Dermis microvascular lymphatic vessel endothelial cell (primary cell): Measurements from ENCODE around the gene PPP2R3A. TPM values are rescaled to one million over a fixed set of nuclear protein-coding genes. Genes with fewer than 3 reads are reported as not detected.

Experiments used
- DNase-seq, 2 donors: peaks; one replicate each; pipeline versions ENCODE4 v3.0.0 to v3.0.0-alpha.2; 2010; ENCODE audit warnings: low read depth in 2 of 2
- total RNA-seq: library from RNA; depleted of rRNA; stranded (reverse); fragments of >200 nt; gene quantifications from 2 replicates; pipeline ENCODE4 v1.2.1, GENCODE V29; 2014

The PPP2R3A gene
- total RNA-seq, 1 donor from 2014 or later = 4.5 TPM

GRCh38 chr3:136022529-136023263 lies 57.2 kb downstream of the PPP2R3A start:
- DNase-seq = no peak

DNA sequence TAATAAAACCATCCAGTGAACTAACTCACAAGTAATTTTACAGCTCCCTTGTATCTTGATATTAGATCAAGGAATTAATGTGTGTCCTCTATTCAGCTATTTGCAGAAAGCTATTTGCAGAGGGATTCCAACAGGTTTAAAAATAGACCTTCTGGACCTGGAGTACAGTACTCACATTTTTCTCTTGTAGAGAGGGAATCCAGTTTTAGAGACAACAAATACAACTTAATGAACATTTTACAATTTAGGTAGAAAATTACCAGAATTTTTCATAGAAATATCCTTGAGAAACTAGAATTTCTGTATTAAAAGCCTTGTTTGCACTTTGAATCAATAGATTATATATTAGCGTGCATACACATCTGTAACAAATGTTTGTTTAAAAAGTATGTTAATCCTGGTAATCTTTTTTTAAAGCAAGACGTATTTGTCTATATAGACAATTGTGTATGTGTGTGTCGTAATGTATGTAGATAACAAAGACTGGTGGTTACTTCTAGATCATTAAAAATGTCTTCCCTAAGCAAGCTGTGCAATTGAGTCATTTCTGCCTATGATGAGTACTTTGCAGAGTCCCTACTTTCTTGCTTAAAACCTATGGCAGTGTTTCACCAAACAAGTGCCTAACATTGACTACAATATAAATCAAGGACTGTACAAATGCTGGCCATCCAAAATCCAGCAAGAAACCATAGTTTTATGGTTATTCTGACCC lies 57.9 kb downstream of the PPP2R3A start:
- DNase-seq = no peak

DNA sequence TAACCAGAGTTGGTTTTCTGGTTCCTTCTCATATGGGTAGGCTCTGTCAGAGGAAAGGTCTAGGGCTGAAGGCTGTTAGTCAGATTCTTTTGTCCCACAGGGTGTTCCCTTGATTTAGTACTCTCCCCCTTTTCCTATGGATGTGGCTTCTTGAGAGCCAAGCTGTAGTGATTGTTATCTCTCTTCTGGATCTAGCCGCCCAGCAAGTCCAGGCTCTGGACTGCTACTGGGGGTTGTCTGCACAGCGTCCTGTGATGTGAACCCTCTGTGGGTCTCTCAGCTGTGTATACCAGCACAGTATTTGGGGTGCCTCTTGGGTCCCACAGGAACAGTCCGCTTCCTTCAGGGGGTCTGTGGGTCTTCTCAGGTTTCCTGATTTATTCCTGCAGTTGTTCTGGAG lies 70.8 kb downstream of the PPP2R3A start:
- no peak for DNase-seq

GRCh38 chr3:136038668-136039067 lies 73.1 kb downstream of the PPP2R3A start:
- DNase-seq = no peak

DNA sequence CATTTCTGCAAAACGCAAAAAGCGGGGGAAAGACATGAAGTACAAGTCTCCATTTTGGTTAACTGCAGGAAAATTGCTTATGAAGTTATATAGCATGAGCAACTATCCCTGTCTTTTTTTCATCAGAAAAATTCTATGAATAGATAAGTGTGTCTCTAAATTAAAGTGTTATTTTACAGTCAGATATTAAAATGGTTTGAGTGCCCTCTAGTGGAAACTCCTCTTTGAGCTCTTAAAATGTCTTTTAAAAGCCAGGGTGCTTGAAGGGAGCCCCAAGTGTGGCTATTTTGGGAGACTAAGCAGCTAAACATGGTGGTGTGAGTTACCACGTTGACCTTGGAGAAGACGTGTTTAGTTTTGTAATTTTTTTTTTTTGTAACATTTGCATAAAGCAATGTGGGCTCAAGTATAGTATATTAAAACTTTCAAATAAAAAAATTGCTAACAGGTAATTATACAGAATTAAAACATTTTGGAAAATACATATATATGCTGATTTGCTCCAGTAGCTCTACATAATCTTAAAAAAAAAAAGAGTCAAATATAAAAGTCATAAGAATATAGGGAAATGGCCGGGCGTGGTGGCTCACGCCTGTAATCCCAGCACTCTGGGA lies 77.2 kb downstream of the PPP2R3A start:
- DNase-seq = peak; percentile 38 to 70

- no peak for DNase-seq
Measured at GRCh38 chr3:136044980-136045745, 79.6 kb downstream of the PPP2R3A start.

GRCh38 chr3:136048068-136048467 lies 82.5 kb downstream of the PPP2R3A start:
- DNase-seq = no peak

DNA sequence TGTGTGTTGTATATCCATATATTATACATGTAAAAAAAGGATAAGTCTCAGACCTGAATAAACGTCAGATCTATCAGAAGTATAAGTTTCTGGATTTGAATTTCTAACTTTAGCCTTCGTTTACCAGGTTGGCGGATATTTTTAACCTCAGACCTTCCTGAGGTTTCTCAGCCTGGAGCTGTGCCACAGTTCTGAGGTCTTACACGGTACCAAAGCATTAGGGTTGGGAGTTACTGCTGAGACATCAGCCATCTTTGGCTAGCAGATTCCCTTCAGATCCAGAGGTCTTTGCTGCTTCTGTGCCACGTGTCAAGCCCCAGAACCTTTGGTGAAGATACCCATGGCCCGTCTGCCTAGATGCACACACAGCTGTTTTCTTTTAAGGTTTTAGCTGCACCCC lies 84.7 kb downstream of the PPP2R3A start:
- no peak for DNase-seq

GRCh38 chr3:136055491-136055890 lies 90.0 kb downstream of the PPP2R3A start:
- DNase-seq = no peak

DNA sequence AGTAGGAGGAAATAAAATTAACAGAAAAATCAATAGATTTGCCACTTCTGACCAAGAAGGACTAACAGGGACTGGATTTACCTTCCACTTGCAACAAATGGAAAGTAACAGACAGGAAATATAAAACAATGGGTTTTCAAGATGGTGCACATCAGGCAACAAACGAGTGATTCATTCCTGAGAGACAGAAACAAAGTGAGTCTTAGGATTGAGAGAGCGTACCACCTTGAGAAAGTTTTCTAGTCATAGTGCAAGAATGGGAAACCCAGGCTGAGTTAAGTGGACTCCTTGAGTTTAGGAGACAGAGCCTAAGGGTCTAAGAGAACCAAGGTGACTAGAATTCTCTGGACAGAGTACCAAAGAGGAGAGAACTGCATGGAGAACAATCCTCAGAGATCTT lies 101.7 kb downstream of the PPP2R3A start:
- DNase-seq = peak in 1 of 2 donors; percentile 41

GRCh38 chr3:136068708-136069107 lies 103.2 kb downstream of the PPP2R3A start:
- no peak for DNase-seq

GRCh38 chr3:136069933-136070332 lies 104.4 kb downstream of the PPP2R3A start:
- no peak for DNase-seq

DNA sequence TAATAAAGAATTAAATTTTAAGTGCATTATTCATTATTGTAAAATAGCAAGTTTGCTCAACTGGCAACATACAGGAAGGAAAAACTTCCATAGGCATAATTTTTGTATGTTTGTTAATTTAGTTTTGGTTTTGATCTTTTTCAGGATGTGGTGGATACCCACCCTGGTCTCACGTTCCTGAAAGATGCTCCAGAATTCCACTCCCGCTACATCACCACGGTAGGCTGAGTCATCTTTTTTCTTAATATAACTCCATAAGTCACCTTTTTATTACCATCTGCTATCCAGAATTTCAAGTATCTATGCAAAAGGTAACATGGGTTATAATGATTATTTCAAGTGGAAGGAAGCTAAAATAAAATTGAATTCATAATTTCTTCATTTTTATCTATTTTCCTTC lies 104.8 kb downstream of the PPP2R3A start:
- peak in 1 of 2 donors; percentile 26 for DNase-seq

DNA sequence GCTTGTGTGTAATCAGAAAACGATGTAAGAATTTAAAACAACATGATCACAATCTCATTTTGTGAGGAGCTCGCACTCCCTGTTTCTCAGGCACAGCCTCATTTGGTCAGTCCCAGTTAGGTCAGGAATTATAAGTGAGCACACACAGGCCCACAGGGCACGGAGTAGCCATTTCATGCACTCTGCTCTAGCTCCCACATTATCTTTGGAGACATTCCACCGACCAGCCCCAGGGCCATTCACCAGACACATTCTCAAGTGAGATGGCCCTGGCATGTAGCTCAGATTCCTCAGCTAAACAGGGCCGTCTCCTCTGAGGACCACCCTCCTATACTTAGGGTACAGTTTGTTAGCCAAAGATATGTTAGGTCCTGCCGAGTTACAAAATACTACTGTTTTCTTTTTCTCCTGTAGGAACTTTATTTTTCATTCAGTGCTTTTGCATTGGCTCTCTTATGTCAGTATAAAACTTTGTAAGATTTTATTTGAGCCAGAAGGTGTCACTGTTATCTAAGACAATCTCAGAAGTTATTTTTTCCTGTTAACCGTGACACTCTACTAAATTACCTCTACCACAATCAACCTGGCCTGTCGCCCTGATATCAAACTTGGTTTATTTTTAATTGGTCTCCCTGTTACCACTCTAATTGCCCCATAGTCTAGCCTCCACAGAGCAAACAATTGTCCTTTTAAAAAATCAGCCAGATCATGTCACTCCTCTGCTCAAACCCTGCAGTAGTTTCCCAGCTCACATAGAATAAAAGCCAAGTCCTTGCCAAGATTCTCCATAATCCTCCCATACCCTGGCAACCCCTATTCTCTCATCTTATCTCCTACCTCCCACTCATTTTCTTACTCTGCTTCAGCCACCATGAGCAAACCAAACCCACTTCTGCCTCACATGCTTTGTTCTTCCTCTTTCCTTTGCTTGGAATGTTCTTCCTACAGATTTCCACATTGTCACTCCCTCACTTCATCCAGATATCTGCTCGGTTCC lies 105.7 kb downstream of the PPP2R3A start:
- DNase-seq = peak in 1 of 2 donors; percentile 23

GRCh38 chr3:136074546-136075170 lies 109.1 kb downstream of the PPP2R3A start:
- no peak for DNase-seq

GRCh38 chr3:136075218-136075808 lies 109.8 kb downstream of the PPP2R3A start:
- peak; percentile 77 to 81 for DNase-seq

DNA sequence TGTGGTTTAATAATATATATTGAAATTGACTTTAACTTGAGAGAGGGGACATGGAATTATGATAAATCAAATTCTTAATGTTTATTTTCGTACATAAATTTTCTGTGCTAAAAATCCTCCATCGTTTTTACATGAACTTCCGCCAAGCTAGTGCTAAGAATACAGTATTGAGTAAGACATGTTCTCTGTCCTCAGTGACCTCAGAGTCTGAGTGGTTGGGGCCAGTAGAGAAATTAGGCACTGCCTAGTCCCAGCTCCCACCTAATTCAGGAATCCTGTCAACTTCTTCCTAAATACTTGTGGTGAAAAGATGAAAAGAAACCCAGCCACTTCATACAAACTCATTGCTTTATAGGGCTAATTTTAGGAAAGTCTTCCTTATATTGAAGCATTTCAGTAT lies 110.3 kb downstream of the PPP2R3A start:
- no peak for DNase-seq

GRCh38 chr3:136078421-136079364 lies 113.2 kb downstream of the PPP2R3A start:
- DNase-seq = peak; percentile 31 to 58
